Vagina (tissue), 2 donors: ENCODE measurements around the gene LRSAM1. TPM values are rescaled to one million over a fixed set of nuclear protein-coding genes. Genes with fewer than 3 reads are reported as not detected.

ENCODE experiments used
- DNase-seq, 2 donors: peaks; one replicate each; pipeline ENCODE4 v3.0.0-alpha.2; 2017; ENCODE audit errors: extremely low spot score in 2 of 2
- H3K27ac ChIP-seq: fragments of 200-600 bp; sonication (generic); one replicate; pipeline ENCODE4 v1.5.1; 2019
- H3K27me3 ChIP-seq: fragments of 200-600 bp; sonication (generic); one replicate; pipeline ENCODE4 v1.5.1; 2019
- H3K36me3 ChIP-seq, 2 donors: fragments of 200-600 bp; sonication (generic); one replicate each; pipeline ENCODE4 v1.5.1; 2017 to 2019
- H3K4me1 ChIP-seq: fragments of 200-600 bp; sonication (generic); one replicate; pipeline ENCODE4 v1.5.1; 2019
- H3K4me3 ChIP-seq, 2 donors: fragments of 200-600 bp; sonication (generic); 1 replicate in 1 of 2; 2 replicates in 1 of 2; pipeline ENCODE4 v1.5.1; 2016 to 2019
- H3K9me3 ChIP-seq: fragments of 200-600 bp; sonication (generic); one replicate; pipeline ENCODE4 v1.5.1; 2019
- POLR2A ChIP-seq, 2 donors: fragments of 450-650 bp; IDR thresholded peaks; one replicate each; pipeline ENCODE4 v1.6.1; 2017; ENCODE audit warnings: antibody characterized with exemption in 2 of 2, mild to moderate bottlenecking in 2 of 2, moderate library complexity in 2 of 2
- POLR2AphosphoS5 ChIP-seq, 2 donors: sonication (generic); formaldehyde crosslinking; IDR thresholded peaks; one replicate each; pipeline ENCODE4 v1.9.0; 2017; ENCODE audit warnings: antibody characterized with exemption in 2 of 2, mild to moderate bottlenecking in 2 of 2, low read depth in 1 of 2; ENCODE audit not compliant: insufficient read depth in 1 of 2
- intact Hi-C: fragments of 100-400 bp; cut with DNase I; formaldehyde crosslinking; loops from one replicate; pipeline ENCODE4 v1.15.1; 2023
- total RNA-seq: library from RNA; depleted of rRNA; stranded (reverse); fragments of >200 nt; gene quantifications from one replicate; pipeline ENCODE4 v1.2.3, GENCODE V29; 2016
- TF ChIP-seq, protein P1 (sequence below), 3 experiments: fragments of 450-650 bp in 2 of 3; fragments of 200-600 bp in 1 of 3; sonication (generic) in 1 of 3; IDR thresholded peaks; one replicate each; pipeline ENCODE4 v1.5.1; 2017 to 2019; ENCODE audit warnings: antibody characterized with exemption in 3 of 3, mild to moderate bottlenecking in 2 of 3, moderate library complexity in 2 of 3

The LRSAM1 gene
- total RNA-seq, 1 donor from 2014 or later = 30.0 TPM

DNA sequence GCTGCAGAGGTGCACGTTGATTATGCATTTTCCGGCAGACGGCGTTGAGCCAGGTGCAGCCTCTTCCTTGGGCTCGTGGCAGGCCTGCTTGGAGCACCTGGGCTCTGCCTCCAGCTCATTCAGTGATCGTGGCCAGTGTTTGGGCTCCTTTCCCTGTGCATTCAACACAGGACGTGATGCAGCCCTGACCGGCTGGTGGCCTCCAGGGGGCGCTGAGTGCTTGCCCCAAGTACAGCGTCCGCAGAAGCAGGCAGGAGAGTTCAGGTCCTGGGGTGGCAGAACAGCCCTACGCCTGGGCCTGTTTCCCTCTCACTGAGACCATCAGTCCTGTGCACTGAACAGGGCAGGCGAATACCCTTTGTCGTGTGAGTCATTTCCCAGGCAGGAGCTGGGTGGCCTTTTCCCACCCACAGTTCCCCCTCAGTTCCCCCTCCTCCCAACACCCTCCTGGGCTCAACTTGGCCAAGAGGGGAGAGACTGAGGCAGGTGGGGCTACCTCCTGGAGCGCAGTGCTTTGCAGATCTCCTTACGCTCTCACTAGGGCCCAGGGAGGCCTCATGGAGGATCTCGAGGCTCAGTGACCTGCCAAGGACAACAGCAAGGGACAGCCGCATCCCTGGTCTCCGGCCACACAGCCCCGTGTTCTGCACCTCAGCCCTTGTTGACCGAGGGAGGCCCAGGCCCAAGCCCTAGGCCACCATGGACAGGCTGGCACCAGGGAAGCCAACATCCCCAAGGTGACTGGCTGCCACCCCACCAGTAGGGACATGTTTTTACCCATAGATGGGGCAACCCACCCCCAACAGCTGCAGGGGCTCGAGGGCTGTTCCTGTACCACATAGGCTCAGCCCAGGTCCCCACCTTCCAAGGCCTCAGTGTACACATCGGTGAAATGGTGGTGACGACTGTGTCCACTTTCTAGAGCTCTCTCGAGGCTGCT, 52.9 kb downstream of the LRSAM1 start:
- Histone ChIP-seq H3K9me3 (no peaks in the 10 kb centered on the region), H3K27me3 (no peaks in the 10 kb centered on the region), H3K36me3 (peaks cover 0 to 51% of the 10 kb centered on the region in 2 donors), H3K4me1 (no peaks in the 10 kb centered on the region), H3K27ac (peak overlapping the region; percentile 37), H3K4me3 (no peak overlapping the region)
- TF ChIP-seq POLR2A (IDR thresholded peaks at IDR 0.05) (no peak), POLR2AphosphoS5 (IDR thresholded peaks at IDR 0.05; ENCODE audit: insufficient read depth in 1 of 2, low read depth in 1 of 2) (peak in 1 of 2 donors; percentile 33)
- TF ChIP-seq, protein P1, sequence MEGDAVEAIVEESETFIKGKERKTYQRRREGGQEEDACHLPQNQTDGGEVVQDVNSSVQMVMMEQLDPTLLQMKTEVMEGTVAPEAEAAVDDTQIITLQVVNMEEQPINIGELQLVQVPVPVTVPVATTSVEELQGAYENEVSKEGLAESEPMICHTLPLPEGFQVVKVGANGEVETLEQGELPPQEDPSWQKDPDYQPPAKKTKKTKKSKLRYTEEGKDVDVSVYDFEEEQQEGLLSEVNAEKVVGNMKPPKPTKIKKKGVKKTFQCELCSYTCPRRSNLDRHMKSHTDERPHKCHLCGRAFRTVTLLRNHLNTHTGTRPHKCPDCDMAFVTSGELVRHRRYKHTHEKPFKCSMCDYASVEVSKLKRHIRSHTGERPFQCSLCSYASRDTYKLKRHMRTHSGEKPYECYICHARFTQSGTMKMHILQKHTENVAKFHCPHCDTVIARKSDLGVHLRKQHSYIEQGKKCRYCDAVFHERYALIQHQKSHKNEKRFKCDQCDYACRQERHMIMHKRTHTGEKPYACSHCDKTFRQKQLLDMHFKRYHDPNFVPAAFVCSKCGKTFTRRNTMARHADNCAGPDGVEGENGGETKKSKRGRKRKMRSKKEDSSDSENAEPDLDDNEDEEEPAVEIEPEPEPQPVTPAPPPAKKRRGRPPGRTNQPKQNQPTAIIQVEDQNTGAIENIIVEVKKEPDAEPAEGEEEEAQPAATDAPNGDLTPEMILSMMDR (IDR thresholded peaks at IDR 0.05) = peak; percentile 87 to 94 (median 91)
- DNase-seq = no peak
- intact Hi-C loops = loop anchor here (2.0 to 10.0 kb wide), 3 partner anchors 83 to 421 kb away; partner anchors contain the start of gene TOR2A

DNA sequence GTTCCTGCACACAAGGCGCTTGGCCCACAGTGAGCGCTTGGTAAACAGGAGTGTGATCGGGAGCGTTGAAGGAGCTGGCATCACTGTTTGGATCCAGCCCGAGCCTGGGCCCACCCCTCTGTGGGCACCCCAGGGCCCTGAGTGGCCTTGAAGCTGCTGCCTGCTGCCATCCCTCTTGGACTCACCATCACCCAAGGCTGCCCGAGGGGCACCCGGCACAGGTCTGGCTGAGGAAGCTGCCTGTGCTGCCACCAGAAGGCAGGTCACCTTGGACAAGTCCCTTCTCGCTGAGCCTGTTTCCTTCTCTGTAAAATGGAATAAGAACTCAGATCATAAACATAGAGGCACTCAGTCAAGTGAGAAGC, 53.6 kb downstream of the LRSAM1 start:
- no peak for DNase-seq
- intact Hi-C loops = loop anchor here (2.0 to 10.0 kb wide), 3 partner anchors 82 to 420 kb away; partner anchors contain the start of gene TOR2A
- no peak for TF ChIP-seq POLR2A (IDR thresholded peaks at IDR 0.05)
- TF ChIP-seq, protein P1 (IDR thresholded peaks at IDR 0.05) = no peak
- TF ChIP-seq POLR2AphosphoS5 (IDR thresholded peaks at IDR 0.05; ENCODE audit: insufficient read depth in 1 of 2, low read depth in 1 of 2) = no peak
- Histone ChIP-seq H3K4me3 (no peak overlapping the region), H3K9me3 (no peaks in the 10 kb centered on the region), H3K4me1 (no peaks in the 10 kb centered on the region), H3K36me3 (peaks cover 0 to 56% of the 10 kb centered on the region in 2 donors), H3K27me3 (no peaks in the 10 kb centered on the region), H3K27ac (peak overlapping the region; percentile 37)

DNA sequence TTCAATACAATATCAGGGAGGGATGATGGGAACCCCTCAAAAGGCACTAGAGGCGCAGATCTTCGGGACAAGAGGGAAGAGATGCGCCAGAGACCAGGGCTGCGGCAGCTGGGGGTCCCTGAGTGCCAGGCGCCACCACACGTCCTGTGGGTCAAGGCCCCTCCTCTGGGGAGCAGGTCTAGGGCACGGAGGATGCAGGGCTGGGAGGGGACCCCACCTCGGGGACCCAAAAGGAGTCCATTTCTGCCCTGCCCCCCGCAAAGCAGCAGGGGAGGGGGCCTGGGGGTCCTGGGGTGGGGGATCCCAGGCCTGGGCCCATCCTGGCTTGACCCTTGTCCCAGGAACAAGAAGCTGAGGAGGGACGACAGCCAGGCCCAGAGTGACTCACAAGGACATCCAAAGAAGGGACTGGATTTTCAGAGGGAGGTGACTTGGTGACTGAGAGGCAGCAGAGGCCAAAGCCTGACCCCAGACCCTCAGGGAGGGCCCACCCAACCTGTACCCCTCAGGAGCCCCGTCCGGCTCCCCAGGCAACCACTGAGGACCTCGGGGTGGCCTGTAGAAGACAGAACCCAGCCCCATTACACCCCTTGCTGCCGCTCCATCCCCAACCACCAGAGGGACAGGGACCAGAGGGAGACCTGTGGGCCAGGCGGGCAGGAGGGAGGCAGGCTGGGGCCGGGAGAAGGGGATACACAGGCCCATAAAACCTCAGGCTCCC, 54.2 kb downstream of the LRSAM1 start:
- TF ChIP-seq, protein P1 (IDR thresholded peaks at IDR 0.05) = peak in 1 of 3 experiments; percentile 56
- TF ChIP-seq POLR2A (IDR thresholded peaks at IDR 0.05) = no peak
- no peak for TF ChIP-seq POLR2AphosphoS5 (IDR thresholded peaks at IDR 0.05; ENCODE audit: insufficient read depth in 1 of 2, low read depth in 1 of 2)
- intact Hi-C loops = loop anchor here (2.0 to 10.0 kb wide), 3 partner anchors 81 to 419 kb away; partner anchors contain the start of gene TOR2A
- Histone ChIP-seq H3K36me3 (peaks cover 0 to 62% of the 10 kb centered on the region in 2 donors), H3K4me1 (no peaks in the 10 kb centered on the region), H3K9me3 (no peaks in the 10 kb centered on the region), H3K27ac (peak overlapping the region; percentile 37), H3K27me3 (no peaks in the 10 kb centered on the region), H3K4me3 (no peak overlapping the region)
- no peak for DNase-seq

DNA sequence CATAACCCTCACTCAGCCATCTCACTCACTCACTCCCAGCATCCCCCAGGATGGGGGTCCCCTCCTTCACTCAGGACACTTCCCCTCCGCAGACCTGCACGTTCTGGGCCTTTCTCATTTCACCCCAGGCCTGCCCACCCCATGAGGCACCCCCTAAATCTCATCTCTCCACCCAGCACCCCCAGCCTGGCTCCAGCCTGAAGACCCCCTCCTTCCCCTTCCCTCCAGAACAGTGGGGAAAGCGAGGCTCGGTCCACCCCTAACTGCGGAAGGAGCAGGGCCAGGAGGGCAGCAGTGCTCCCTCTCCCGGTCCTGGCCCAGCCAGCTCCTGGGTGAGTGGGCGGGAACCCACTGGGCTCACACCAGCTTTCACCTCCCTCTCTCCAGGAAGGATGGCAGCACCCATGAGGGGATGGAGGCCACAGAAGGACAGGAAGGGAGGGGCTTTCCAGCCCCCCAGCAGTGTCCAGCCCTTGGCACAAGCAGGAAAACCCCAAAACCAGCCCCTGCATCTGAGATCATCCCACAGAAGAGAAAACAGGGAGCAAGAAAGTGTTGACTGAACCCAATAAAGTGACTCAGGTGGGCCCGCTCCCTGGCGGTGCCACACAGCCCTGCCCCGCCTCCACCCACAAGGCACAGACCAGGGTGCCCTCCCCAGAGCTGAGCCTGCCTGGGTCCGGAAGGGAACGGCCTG, 55.0 kb downstream of the LRSAM1 start:
- no peak for DNase-seq
- peaks cover 0 to 67% of the 10 kb centered on the region in 2 donors for H3K36me3 ChIP-seq
- peak overlapping the region; percentile 37 for H3K27ac ChIP-seq
- no peak overlapping the region for H3K4me3 ChIP-seq
- TF ChIP-seq, protein P1 (IDR thresholded peaks at IDR 0.05) = no peak
- TF ChIP-seq POLR2A (IDR thresholded peaks at IDR 0.05) (no peak), POLR2AphosphoS5 (IDR thresholded peaks at IDR 0.05; ENCODE audit: insufficient read depth in 1 of 2, low read depth in 1 of 2) (no peak)
- H3K4me1 ChIP-seq = no peaks in the 10 kb centered on the region
- H3K9me3 ChIP-seq = no peaks in the 10 kb centered on the region
- intact Hi-C loops = loop anchor here (10.0 kb wide), 2 partner anchors 229 to 419 kb away; partner anchors contain the start of gene TOR2A
- H3K27me3 ChIP-seq = no peaks in the 10 kb centered on the region
